Measurements from ENCODE around the gene ATAD3B.
"Not testable (repeated sequence)": the region's sequence is repeated elsewhere in the genome, so short reads cannot be mapped to it uniquely, and the experiment has no call there.

DNA sequence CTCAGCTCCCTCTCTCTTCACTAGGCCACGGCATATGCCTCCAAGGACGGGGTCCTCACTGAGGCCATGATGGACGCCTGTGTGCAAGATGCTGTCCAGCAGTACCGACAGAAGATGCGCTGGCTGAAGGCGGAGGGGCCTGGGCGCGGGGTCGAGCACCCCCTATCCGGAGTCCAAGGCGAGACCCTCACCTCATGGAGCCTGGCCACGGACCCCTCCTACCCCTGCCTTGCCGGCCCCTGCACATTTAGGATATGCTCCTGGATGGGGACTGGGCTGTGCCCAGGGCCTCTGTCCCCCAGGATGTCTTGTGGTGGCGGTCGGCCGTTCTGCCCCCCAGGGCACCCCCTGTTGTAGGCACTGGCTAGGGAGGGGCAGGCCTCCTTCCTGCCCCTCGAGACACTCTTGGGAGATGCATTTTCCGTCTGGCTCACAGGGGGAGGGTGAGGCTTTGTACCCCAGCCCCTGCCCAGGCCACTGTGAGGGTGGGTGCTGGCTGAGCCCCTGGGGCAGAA is 24.0 kb downstream of the ATAD3B start:
- TF ChIP-seq, protein P1, sequence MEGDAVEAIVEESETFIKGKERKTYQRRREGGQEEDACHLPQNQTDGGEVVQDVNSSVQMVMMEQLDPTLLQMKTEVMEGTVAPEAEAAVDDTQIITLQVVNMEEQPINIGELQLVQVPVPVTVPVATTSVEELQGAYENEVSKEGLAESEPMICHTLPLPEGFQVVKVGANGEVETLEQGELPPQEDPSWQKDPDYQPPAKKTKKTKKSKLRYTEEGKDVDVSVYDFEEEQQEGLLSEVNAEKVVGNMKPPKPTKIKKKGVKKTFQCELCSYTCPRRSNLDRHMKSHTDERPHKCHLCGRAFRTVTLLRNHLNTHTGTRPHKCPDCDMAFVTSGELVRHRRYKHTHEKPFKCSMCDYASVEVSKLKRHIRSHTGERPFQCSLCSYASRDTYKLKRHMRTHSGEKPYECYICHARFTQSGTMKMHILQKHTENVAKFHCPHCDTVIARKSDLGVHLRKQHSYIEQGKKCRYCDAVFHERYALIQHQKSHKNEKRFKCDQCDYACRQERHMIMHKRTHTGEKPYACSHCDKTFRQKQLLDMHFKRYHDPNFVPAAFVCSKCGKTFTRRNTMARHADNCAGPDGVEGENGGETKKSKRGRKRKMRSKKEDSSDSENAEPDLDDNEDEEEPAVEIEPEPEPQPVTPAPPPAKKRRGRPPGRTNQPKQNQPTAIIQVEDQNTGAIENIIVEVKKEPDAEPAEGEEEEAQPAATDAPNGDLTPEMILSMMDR (conservative IDR thresholded peaks at IDR 0.05; ENCODE audit: low read depth, low read length), result not testable (repeated sequence)
- TF ChIP-seq EZH2 (IDR thresholded peaks at IDR 0.05; ENCODE audit: borderline replicate concordance, low read depth, low read length, poor library complexity, severe bottlenecking), result not testable (repeated sequence)

Data from A673 (cell line).